A673 (cell line): ENCODE results near the gene ALLC.

Experiments
- EZH2 ChIP-seq: fragments of 200-600 bp; sonication (generic); IDR thresholded peaks from 2 replicates; pipeline ENCODE4 v1.6.1; 2017; ENCODE audit warnings: borderline replicate concordance, low read depth, mild to moderate bottlenecking, mixed read lengths, antibody characterized with exemption, low read length; ENCODE audit not compliant: poor library complexity, severe bottlenecking
- TF ChIP-seq, protein P1 (sequence below): fragments of 300-800, 200-600 bp; sonication (generic); conservative IDR thresholded peaks from 2 replicates; pipeline ENCODE4 v1.5.1; 2017; ENCODE audit warnings: low read depth, mild to moderate bottlenecking, antibody characterized with exemption, low read length, moderate library complexity, mixed read lengths

DNA sequence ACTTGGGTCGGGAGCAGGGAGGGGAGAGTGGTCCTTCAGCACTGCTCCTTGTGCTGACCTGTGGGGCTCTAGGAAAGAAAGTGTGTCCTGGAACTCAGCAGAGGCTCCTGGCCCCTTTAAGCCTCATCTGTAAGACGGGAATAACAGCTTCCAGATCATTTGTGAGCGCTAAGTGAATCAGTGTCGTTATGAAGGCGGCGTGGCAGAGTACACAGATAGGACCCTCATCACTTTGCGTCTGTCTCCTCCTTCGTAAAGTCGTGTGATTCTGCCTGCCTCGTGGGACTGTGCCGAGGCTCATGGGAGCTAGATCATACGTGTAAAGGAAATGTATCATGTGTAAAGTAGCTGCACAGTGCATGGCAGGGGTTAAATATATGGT, 44.5 kb upstream of the ALLC start:
- TF ChIP-seq, protein P1, sequence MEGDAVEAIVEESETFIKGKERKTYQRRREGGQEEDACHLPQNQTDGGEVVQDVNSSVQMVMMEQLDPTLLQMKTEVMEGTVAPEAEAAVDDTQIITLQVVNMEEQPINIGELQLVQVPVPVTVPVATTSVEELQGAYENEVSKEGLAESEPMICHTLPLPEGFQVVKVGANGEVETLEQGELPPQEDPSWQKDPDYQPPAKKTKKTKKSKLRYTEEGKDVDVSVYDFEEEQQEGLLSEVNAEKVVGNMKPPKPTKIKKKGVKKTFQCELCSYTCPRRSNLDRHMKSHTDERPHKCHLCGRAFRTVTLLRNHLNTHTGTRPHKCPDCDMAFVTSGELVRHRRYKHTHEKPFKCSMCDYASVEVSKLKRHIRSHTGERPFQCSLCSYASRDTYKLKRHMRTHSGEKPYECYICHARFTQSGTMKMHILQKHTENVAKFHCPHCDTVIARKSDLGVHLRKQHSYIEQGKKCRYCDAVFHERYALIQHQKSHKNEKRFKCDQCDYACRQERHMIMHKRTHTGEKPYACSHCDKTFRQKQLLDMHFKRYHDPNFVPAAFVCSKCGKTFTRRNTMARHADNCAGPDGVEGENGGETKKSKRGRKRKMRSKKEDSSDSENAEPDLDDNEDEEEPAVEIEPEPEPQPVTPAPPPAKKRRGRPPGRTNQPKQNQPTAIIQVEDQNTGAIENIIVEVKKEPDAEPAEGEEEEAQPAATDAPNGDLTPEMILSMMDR = no peak
- no peak for TF ChIP-seq EZH2
